ENCODE data around the gene CALCOCO1.

DNA sequence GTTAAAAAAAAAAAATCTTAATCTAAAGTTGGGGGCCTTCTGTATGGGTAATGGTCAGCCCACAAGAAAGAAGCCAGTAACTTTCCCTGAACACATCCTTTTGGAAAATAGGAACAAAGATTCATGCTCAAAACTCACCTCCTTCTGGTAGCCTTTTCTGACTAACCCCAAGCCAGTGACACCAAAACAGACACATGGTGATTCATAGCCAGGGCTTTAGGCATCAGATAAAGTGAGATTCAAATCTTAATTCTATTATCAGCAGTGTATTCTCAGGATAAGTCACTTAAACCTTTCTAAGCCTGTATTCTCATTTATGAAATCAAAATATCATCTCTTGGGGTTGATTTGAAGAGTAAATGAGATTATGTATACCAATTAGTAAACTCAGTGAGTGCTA, 56.3 kb downstream of the CALCOCO1 start:
- TF ChIP-seq POLR2A (IDR thresholded peaks at IDR 0.05; ENCODE audit: low read length) = no peak
- TF ChIP-seq GATA1 (IDR thresholded peaks at IDR 0.05; ENCODE audit: low read depth, low read length) = no peak
